Measurements from ENCODE around the gene SCARB1.
"Not testable (repeated sequence)": the region's sequence is repeated elsewhere in the genome, so short reads cannot be mapped to it uniquely, and the experiment has no call there.

SCARB1 gene

DNA sequence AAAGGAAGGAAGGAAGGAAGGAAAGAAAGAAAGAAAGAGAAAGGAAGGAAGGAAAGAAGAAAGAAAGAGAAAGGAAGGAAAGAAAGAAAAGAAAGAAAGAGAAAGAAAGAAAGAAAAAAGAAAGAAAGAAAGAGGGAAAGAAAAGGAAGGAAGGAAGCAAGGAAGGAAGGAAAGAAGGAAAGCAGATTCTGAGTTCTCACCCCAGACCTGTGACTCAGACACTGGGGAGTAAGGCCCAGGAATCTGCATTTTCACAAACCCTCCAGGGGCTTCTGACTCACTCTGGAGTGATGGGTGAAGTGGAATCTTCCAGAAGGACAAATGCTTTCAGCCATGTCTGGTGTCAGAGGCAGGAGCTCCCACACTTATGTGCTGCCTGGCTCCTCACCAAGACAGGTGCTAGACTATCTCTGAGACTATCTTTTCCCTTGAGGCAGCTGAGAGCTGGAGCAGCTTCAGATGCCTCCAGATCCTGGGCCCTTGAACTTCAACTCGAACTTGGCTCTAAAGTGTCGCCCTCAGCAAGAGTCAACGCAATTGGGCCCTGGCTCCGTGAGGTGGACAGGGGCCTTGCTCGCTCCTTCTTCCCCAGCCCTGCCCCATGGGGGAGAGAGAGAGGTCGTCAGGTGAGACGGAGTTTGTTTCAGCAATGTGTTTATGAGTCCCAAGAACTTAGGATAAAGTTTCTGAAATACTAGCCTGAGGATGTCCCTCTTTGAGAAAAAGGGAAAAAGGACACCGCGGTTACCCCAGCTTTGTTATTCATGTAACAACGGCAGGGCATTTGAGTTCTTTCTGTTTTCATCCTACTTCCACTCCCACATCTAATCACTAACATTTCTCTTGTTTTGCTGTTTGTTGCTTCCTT lies 19.8 kb upstream of the SCARB1 start:
- no peak for DNase-seq (ENCODE audit: low read depth in 2 of 2, low spot score in 1 of 2)

DNA sequence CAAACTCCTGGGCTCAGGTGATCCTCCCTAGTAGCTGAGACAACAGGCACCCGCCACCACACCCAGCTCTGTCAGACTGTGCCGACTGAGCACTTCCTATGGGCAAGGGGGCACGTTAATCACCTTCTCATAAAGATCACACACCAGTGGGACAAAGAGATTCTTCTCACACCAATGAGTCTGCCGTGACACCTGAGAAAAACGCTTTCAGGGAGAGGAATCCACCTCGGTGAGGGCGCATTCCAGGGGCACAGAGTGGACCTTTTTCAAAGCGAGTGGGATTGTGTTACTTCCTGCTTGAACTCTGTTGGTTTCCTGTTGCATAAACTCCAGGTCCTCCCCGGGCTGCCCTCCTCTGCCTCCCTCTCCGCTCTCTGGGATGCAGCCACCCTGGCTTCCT lies 17.5 kb upstream of the SCARB1 start:
- DNase-seq (ENCODE audit: low read depth in 2 of 2, low spot score in 1 of 2): no peak

GRCh38 chr12:124880335-124880734 lies 16.7 kb upstream of the SCARB1 start:
- DNase-seq (ENCODE audit: low read depth in 2 of 2, low spot score in 1 of 2): not testable (repeated sequence)

DNA sequence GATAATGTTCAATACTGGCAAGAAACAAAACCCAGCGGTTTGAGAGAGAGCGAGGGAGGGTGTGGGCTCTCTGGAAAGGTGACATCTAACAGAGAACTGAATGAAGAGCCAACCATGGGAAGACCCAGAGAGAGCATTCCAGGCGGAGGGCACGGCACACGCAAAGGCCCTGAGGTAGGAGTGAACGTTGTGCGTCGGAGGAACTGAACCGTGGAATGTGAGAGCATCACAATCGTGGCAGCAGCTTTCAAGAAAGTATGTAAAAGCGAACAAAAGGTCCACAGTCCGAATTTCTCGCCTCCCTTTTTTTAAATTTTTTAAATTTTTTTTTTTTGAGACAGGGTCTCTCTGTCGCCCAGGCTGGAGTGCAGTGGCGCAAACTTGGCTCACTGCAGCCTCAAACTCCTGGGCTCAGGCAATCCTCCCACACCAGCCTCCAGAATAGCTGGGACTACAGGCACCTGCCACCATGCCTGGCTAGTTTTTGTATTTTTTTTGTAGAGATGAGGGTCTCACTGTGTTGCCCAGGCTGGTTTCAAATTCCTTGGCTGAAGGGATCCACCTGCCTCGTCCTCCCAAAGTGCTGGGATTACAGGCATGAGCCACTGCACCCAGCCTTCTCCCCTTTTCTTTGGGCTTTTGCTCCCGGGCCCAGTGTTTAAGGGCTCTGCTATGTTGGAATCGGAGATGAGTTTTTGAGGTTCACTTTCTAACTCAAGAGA lies 15.3 kb upstream of the SCARB1 start:
- no peak for DNase-seq (ENCODE audit: low read depth in 2 of 2, low spot score in 1 of 2)

DNA sequence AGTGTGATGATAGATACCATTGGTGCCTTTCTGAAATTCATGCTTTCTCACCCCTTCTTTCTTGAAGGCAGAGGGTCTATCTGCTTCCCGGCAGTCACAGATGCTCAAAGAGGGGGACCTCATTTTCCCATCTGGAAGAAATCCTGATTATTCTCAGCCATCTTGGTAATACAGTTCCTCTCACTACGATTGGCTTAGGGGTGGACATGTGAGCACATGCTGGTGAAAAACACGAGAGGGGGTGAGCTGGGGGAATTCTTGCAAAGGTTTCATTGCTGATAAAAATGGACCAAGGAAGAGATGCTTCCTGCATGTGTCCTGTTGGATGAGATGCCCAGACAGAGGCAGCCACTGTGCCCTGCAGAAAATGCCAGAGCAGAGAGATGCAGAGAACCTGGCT lies 13.8 kb upstream of the SCARB1 start:
- DNase-seq (ENCODE audit: low read depth in 2 of 2, low spot score in 1 of 2): no peak

GRCh38 chr12:124876171-124876570 lies 12.5 kb upstream of the SCARB1 start:
- DNase-seq (ENCODE audit: low read depth in 2 of 2, low spot score in 1 of 2): no peak

- no peak for DNase-seq (ENCODE audit: low read depth in 2 of 2, low spot score in 1 of 2)
Observed at GRCh38 chr12:124875803-124876132, 12.1 kb upstream of the SCARB1 start.

- DNase-seq (ENCODE audit: low read depth in 2 of 2, low spot score in 1 of 2): no peak
Observed at GRCh38 chr12:124874988-124875802, 11.5 kb upstream of the SCARB1 start.

GRCh38 chr12:124874188-124874587 lies 10.5 kb upstream of the SCARB1 start:
- no peak for DNase-seq (ENCODE audit: low read depth in 2 of 2, low spot score in 1 of 2)

DNA sequence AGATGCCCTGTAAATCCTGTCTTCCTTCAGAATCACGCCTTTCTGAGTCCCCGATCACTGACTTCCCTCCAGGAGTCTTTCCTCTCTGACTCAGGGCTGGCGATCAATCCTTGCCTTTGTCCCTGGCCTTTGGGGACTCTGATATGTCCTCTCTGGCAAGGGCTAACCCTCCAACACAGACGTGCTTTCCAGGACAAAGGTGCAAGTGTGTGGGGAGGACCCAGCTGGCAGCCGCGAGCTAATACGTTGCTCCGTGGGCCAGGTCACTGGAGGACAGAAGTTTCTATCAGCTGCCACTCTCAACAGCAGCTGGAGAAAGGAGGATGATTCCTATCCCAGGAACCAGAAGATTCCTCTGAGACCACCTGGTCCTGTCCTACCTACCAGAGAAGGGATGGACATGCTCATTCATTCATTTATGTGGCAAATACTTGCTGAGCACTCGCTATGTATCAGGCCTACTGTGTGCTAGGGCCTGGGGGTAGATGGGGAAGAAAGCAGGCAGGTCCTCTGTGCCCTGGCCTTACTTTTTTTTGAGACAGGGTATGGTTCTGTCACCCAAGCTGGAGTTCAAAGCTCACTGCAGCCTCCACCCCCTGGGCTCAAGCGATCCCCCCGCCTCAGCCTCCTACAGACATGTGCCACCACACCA lies 8.5 kb upstream of the SCARB1 start:
- no peak for DNase-seq (ENCODE audit: low read depth in 2 of 2, low spot score in 1 of 2)

DNA sequence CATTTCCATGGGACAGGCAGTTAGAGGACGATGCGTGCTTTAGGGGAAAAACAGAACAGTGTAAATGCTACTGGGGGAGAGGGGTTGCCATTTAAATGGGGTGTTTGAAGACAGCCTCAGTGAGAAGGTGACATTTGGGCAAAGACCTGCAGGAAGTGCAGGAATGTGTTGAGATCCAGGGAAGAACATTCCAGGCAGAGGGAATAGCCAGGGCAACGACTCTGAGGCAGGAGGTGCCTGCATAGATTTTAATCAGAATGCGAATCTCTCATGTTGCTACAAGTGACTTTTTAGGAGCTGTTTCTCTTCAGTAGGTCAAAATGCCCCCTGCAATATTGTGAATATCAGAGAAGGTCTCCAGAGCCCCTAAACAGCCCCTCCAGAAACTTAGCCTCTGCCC lies 7.6 kb upstream of the SCARB1 start:
- no peak for DNase-seq (ENCODE audit: low read depth in 2 of 2, low spot score in 1 of 2)

GRCh38 chr12:124870515-124870914 lies 6.9 kb upstream of the SCARB1 start:
- no peak for DNase-seq (ENCODE audit: low read depth in 2 of 2, low spot score in 1 of 2)

DNA sequence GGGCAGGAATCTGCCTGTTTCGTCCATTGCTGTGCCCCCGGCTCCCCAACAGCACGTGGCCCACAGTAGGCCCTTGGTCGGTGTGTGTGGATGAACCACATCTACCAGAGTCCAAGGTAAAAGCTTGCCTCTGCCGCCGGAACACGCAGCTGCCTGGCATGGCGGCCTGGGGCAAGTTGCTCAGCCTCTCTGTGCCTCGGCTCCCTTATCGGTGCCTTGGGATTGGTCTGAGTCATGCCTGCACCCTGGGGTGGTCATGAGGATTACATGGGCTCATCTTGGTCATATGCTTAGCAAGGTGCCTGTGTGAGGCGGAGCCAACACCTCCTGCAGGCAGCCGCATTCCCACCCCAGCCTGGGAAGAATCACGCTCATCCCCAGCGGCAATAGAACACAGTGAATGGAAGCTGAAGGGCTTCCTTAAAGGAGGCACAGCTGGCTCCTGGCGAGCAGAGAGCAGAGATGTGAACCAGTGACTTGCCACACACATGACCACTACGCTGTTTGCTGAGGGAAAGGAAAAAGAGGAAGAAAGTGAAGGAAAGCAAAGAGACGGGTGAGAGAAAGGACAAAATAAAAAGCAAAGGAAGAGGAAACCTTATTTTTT lies 5.5 kb upstream of the SCARB1 start:
- DNase-seq (ENCODE audit: low read depth in 2 of 2, low spot score in 1 of 2): no peak

GRCh38 chr12:124868252-124869058 lies 4.8 kb upstream of the SCARB1 start:
- no peak for DNase-seq (ENCODE audit: low read depth in 2 of 2, low spot score in 1 of 2)

GRCh38 chr12:124867401-124867930 lies 3.8 kb upstream of the SCARB1 start:
- no peak for DNase-seq (ENCODE audit: low read depth in 2 of 2, low spot score in 1 of 2)

DNA sequence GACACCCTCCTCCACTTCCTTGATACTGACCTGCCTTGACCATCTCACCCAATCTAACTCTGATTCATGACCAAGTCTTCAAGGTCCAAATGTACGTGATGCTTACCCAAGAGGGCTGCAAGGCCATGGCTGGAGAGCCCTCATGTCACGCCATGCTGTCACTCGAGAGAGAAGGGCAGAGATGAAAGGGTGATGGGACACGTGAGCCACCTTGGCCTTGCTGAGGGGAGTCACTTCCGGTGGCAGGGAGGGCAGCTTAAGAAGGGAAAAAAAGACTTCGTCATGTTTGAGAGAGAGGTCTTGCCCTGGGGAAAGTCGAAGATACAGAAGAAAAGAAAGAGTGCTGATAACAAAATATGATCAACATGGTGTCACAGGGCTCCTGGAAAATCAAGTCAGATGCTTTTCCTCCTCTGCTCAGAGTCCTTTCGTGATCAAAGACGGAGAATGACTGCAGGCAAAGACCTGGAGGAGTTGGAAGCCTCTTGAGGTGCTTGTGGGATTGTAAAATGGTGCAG lies 3.3 kb upstream of the SCARB1 start:
- no peak for DNase-seq (ENCODE audit: low read depth in 2 of 2, low spot score in 1 of 2)

- DNase-seq (ENCODE audit: low read depth in 2 of 2, low spot score in 1 of 2): no peak
Observed at GRCh38 chr12:124866195-124866882, 2.7 kb upstream of the SCARB1 start.

- DNase-seq (ENCODE audit: low read depth in 2 of 2, low spot score in 1 of 2): no peak
Observed at GRCh38 chr12:124865728-124866127, 2.1 kb upstream of the SCARB1 start.

- DNase-seq (ENCODE audit: low read depth in 2 of 2, low spot score in 1 of 2): no peak
Observed at GRCh38 chr12:124864326-124864752, 675 bp upstream of the SCARB1 start.
